K562 (cell line): ENCODE data around the gene FAM174C. TPM values are rescaled to one million over a fixed set of nuclear protein-coding genes. Genes with fewer than 3 reads are reported as not detected.

Experiments
- ATAC-seq: fragments of 200-7000 bp; cut with Tn5 transposase; 3 replicates; pipeline ENCODE4 v1.9.1; 2020; ENCODE audit warnings: moderate library complexity
- BruUV-seq: library from RNA; stranded (reverse); fragments of 400-500 nt; replicated peaks from 2 replicates; lab custom pipeline; 2021; lab: Mats Ljungman, UMichigan
- CTCF ChIA-PET: fragments of 300-600 bp; formaldehyde crosslinking; extraction: SDS; loops from one replicate; lab custom pipeline; 2021; ENCODE audit warnings: low intra/inter-chr PET ratio; lab: Yijun Ruan, JAX
- POLR2A ChIA-PET: fragments of 300-600, 350-650 bp; sonication (Branson Sonifier 250); formaldehyde crosslinking; extraction: SDS; loops from one replicate; lab custom pipeline; 2021; ENCODE audit warnings: antibody characterized with exemption, inconsistent platforms; lab: Yijun Ruan, JAX
- DNase-seq, 4 experiments: peaks; one replicate each; pipeline versions ENCODE4 v3.0.0 to v3.0.0-alpha.2; 2011 to 2018; ENCODE audit warnings: low spot score in 3 of 4, mixed read lengths in 3 of 4; ENCODE audit errors: extremely low read depth in 1 of 4
- FAIRE-seq: peaks from 2 replicates; lab custom pipeline; 2011; peaks lifted over from hg19 to GRCh38; lab: Jason Lieb, UNC
- H2AFZ ChIP-seq: 2 replicates; pipeline ENCODE4 v1.6.0; 2011; ENCODE audit warnings: low read depth, low read length, control low read depth, inconsistent platforms
- H3K27ac ChIP-seq: fragments of 200-600 bp; 3 replicates; pipeline ENCODE4 v1.8.0; 2011; ENCODE audit warnings: low read depth, mild to moderate bottlenecking, control low read depth, inconsistent platforms, low read length, moderate library complexity, mixed read lengths; ENCODE audit errors: extremely low read depth
- H3K27me3 ChIP-seq, 2 experiments: fragments of 300-600 bp in 1 of 2; 2 replicates in 1 of 2; 3 replicates in 1 of 2; pipeline versions ENCODE4 v1.6.0 to v1.8.0; 2011; ENCODE audit warnings: inconsistent platforms in 2 of 2, low read length in 2 of 2, mild to moderate bottlenecking in 1 of 2, mixed read lengths in 1 of 2, moderate library complexity in 1 of 2; ENCODE audit not compliant: control insufficient read depth in 2 of 2, insufficient read depth in 2 of 2
- H3K36me3 ChIP-seq: fragments of 300-600 bp; 3 replicates; pipeline ENCODE4 v1.8.0; 2011; ENCODE audit warnings: mild to moderate bottlenecking, low read length, inconsistent platforms; ENCODE audit not compliant: control insufficient read depth, insufficient read depth
- H3K4me1 ChIP-seq, 2 experiments: fragments of 200-600 bp in 1 of 2; replicated peaks in 1 of 2; 2 replicates in 1 of 2; 3 replicates in 1 of 2; pipeline versions ENCODE4 v1.5.1 to v1.8.0; 2011; ENCODE audit warnings: inconsistent platforms in 2 of 2, low read length in 2 of 2, mild to moderate bottlenecking in 1 of 2, mixed read lengths in 1 of 2, moderate library complexity in 1 of 2; ENCODE audit not compliant: control insufficient read depth in 2 of 2, insufficient read depth in 2 of 2
- H3K4me2 ChIP-seq: 2 replicates; pipeline ENCODE4 v1.6.1; 2011; ENCODE audit warnings: low read length, control low read depth, inconsistent platforms, mixed read lengths; ENCODE audit not compliant: insufficient read depth
- H3K4me3 ChIP-seq: fragments of 200-600 bp; sonication (generic), shearing (Covaris generic); 2 replicates; pipeline ENCODE4 v1.5.1; 2016; ENCODE audit warnings: control low read depth, inconsistent platforms
- H3K79me2 ChIP-seq: fragments of 200-600 bp; 3 replicates; pipeline ENCODE4 v1.8.0; 2011; ENCODE audit warnings: low read length, inconsistent platforms; ENCODE audit not compliant: control insufficient read depth, insufficient read depth
- H3K9ac ChIP-seq, 2 experiments: 2 replicates each; pipeline versions ENCODE4 v1.6.0 to v1.6.1; 2011; ENCODE audit warnings: low read depth in 2 of 2, low read length in 2 of 2, control low read depth in 1 of 2, inconsistent platforms in 1 of 2, mild to moderate bottlenecking in 1 of 2, mixed read lengths in 1 of 2; ENCODE audit not compliant: insufficient read depth in 1 of 2
- H3K9me1 ChIP-seq: one replicate; pipeline ENCODE4 v1.6.0; 2011; ENCODE audit warnings: inconsistent platforms, mild to moderate bottlenecking, low read length, moderate library complexity; ENCODE audit not compliant: control insufficient read depth, insufficient read depth
- H3K9me3 ChIP-seq: replicated peaks from 2 replicates; pipeline ENCODE4 v1.5.1; 2011; ENCODE audit warnings: low read depth, low read length, inconsistent platforms; ENCODE audit not compliant: control insufficient read depth, insufficient read depth
- H4K20me1 ChIP-seq: replicated peaks from 2 replicates; pipeline ENCODE4 v1.6.1; 2011; ENCODE audit warnings: low read length, inconsistent platforms, mixed read lengths; ENCODE audit not compliant: control insufficient read depth, insufficient read depth
- GATAD2A ChIP-seq: fragments of 450-650 bp; IDR thresholded peaks from 2 replicates; pipeline ENCODE4 v1.6.1; 2017
- HDAC1 ChIP-seq, 2 experiments: fragments of 450-650 bp; IDR thresholded peaks; 2 replicates each; pipeline ENCODE4 v1.6.1; 2016 to 2017; ENCODE audit warnings: inconsistent platforms in 1 of 2, mild to moderate bottlenecking in 1 of 2, moderate library complexity in 1 of 2
- WGBS: fragments of 100-300 bp; shearing (Covaris generic); methylation state at CpG from one replicate; pipeline ENCODE4 v1.1.6; 2016; ENCODE audit warnings: low coverage, mixed read lengths; ENCODE audit not compliant: insufficient coverage; ENCODE audit errors: missing lambda C conversion rate; 5-methylcytosine and 5-hydroxymethylcytosine counted together
- in situ Hi-C: fragments of 300-500 bp; cut with MboI; formaldehyde crosslinking; loops from 4 replicates; pipeline ENCODE4 v1.15.0; 2018; ENCODE audit warnings: inconsistent platforms, mixed read lengths
- intact Hi-C: fragments of 100-400 bp; cut with micrococcal nuclease; formaldehyde crosslinking; loops from 2 replicates; pipeline ENCODE4 v1.14.2; 2022
- polyA plus RNA-seq, 8 experiments: library from polyadenylated mRNA; depleted of rRNA in 4 of 8; stranded (reverse) in 5 of 8; unstranded in 3 of 8; fragments of >200 nt; fragmentation: Nextera tagmentation in 2 of 8; fragmentation: Illumina TruSeq in 1 of 8; extraction: Ambion mirVana in 2 of 8; extraction: Trizol in 1 of 8; gene quantifications; 2 replicates each; pipeline versions ENCODE4 v1.2.1 to v1.2.3, GENCODE V29; 2011 to 2014; ENCODE audit warnings: inconsistent platforms in 1 of 8, missing spikeins in 1 of 8
- total RNA-seq, 7 experiments: library from RNA; depleted of rRNA in 6 of 7; stranded (reverse); fragments of >200 nt in 6 of 7; fragmentation: Illumina TruSeq in 2 of 7; extraction: Trizol in 2 of 7; gene quantifications; 2 replicates each; pipeline versions ENCODE4 v1.2.1 to v1.2.3, GENCODE V29; 2011 to 2021; ENCODE audit warnings: low replicate concordance in 1 of 7
- TF ChIP-seq, protein P1 (sequence below): fragments of 450-650 bp; IDR thresholded peaks from 2 replicates; pipeline ENCODE4 v1.6.1; 2016
- TF ChIP-seq, protein P2 (sequence below): fragments of 450-650 bp; formaldehyde crosslinking; IDR thresholded peaks from 2 replicates; pipeline ENCODE4 v1.4.0; 2020; ENCODE audit warnings: mild to moderate bottlenecking, moderate library complexity

The FAM174C gene
- total and polyA plus RNA-seq, 9 of the 15 experiments (the other 6 are each of a cell fraction or from before 2014, with no cell fraction given) = 0.66 to 89.6 (median 20.3) TPM

GRCh38 chr19:1281569-1282287 lies 6.4 kb downstream of the FAM174C start:
- TF ChIP-seq, protein P1, sequence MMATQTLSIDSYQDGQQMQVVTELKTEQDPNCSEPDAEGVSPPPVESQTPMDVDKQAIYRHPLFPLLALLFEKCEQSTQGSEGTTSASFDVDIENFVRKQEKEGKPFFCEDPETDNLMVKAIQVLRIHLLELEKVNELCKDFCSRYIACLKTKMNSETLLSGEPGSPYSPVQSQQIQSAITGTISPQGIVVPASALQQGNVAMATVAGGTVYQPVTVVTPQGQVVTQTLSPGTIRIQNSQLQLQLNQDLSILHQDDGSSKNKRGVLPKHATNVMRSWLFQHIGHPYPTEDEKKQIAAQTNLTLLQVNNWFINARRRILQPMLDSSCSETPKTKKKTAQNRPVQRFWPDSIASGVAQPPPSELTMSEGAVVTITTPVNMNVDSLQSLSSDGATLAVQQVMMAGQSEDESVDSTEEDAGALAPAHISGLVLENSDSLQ = peak; percentile 40; the same call in 1 of the 2 replicates
- TF ChIP-seq GATAD2A (0 out of 2 replicates have a peak, but pooled peaks have one; percentile 44), HDAC1 (IDR thresholded peaks at IDR 0.05) (peak in 1 of 2 experiments; percentile 35; a peak in 1 of 4 replicates)
- TF ChIP-seq, protein P2, sequence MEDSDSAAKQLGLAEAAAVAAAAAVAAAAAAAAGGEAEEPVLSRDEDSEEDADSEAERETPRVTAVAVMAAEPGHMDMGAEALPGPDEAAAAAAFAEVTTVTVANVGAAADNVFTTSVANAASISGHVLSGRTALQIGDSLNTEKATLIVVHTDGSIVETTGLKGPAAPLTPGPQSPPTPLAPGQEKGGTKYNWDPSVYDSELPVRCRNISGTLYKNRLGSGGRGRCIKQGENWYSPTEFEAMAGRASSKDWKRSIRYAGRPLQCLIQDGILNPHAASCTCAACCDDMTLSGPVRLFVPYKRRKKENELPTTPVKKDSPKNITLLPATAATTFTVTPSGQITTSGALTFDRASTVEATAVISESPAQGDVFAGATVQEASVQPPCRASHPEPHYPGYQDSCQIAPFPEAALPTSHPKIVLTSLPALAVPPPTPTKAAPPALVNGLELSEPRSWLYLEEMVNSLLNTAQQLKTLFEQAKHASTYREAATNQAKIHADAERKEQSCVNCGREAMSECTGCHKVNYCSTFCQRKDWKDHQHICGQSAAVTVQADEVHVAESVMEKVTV (CRISPR knock-in tag) = no peak
- peaks cover 20% of the 10 kb centered on the region for H4K20me1 ChIP-seq
- no peak overlapping the region for H3K4me2 ChIP-seq
- ChIA-PET CTCF (interaction anchor here (0.6 kb wide), 1 partner anchor 242 kb away, joined by 4 read pairs; the partner anchor contains the start of gene PLK5), POLR2A (interaction anchor here (2.0 to 2.4 kb wide), 2 partner anchors 12 to 13 kb away, joined by 9 to 21 read pairs; partner anchors contain the start of gene CIRBP)
- intact Hi-C loops = no loop called here
- no peaks in the 10 kb centered on the region for H3K9me1 ChIP-seq
- 0 out of 4 replicates have a peak overlapping the region, but pooled peaks of 1 of the 2 experiments have one; percentile 36 for H3K9ac ChIP-seq
- H3K4me3 ChIP-seq = no peak overlapping the region
- FAIRE-seq (no peak), ATAC-seq (no peak), DNase-seq (no peak)
- no TSS peak for BruUV-seq
- H3K4me1 ChIP-seq = peaks cover 4 to 79% of the 10 kb centered on the region in 2 experiments; a peak in 3 of 5 replicates
- peaks cover 9 to 16% of the 10 kb centered on the region in 2 experiments; a peak in 3 of 5 replicates for H3K27me3 ChIP-seq
- no peak overlapping the region for H2AFZ ChIP-seq
- peaks cover 8% of the 10 kb centered on the region for H3K79me2 ChIP-seq
- no peaks in the 10 kb centered on the region for H3K9me3 ChIP-seq
- H3K27ac ChIP-seq = no peak overlapping the region
- 50% methylated on average over 9 of the region's 15 CpGs for WGBS
- in situ Hi-C loops = no loop called here
- H3K36me3 ChIP-seq = peaks cover 39% of the 10 kb centered on the region; the same call in 2 of the 3 replicates
